KMS-11 (cell line): ENCODE measurements around the gene ACSS1.
A peak's percentile ranks its signal among the peaks of the same experiment; 100 is the strongest.

ENCODE experiments used
- H2AFZ ChIP-seq: fragments of 200-600 bp; sonication (generic); 2 replicates; pipeline ENCODE4 v1.6.1; 2016; ENCODE audit warnings: antibody characterized with exemption, mixed run types, low read depth
- H3K27ac ChIP-seq: fragments of 200-600 bp; sonication (generic); 2 replicates; pipeline ENCODE4 v1.6.1; 2016; ENCODE audit warnings: mild to moderate bottlenecking, mixed run types
- H3K27me3 ChIP-seq: fragments of 200-600 bp; sonication (generic); 2 replicates; pipeline ENCODE4 v1.6.1; 2017; ENCODE audit warnings: mild to moderate bottlenecking, low read depth, mixed run types, moderate library complexity; ENCODE audit not compliant: insufficient read depth
- H3K36me3 ChIP-seq: fragments of 200-600 bp; sonication (generic); 2 replicates; pipeline ENCODE4 v1.6.1; 2017; ENCODE audit warnings: mild to moderate bottlenecking, mixed run types; ENCODE audit not compliant: insufficient read depth
- H3K4me1 ChIP-seq: fragments of 200-600 bp; sonication (generic); 2 replicates; pipeline ENCODE4 v1.6.1; 2016; ENCODE audit warnings: mild to moderate bottlenecking, low read depth, mixed run types; ENCODE audit not compliant: poor library complexity, severe bottlenecking
- H3K4me2 ChIP-seq: fragments of 200-600 bp; sonication (generic); 2 replicates; pipeline ENCODE4 v1.7.0; 2016; ENCODE audit warnings: mild to moderate bottlenecking, mixed run types
- H3K4me3 ChIP-seq: fragments of 200-600 bp; sonication (generic); IDR thresholded peaks from 2 replicates; pipeline ENCODE4 v1.6.1; 2017; ENCODE audit warnings: low read depth, low read length, mixed read lengths; ENCODE audit not compliant: insufficient read depth
- H3K79me2 ChIP-seq: fragments of 200-600 bp; sonication (generic); 2 replicates; pipeline ENCODE4 v1.6.1; 2016; ENCODE audit warnings: low read depth, mixed run types; ENCODE audit not compliant: insufficient read depth
- H3K9ac ChIP-seq: fragments of 200-600 bp; sonication (generic); 2 replicates; pipeline ENCODE4 v1.6.1; 2016; ENCODE audit warnings: mild to moderate bottlenecking, mixed run types
- H4K20me1 ChIP-seq: fragments of 200-600 bp; sonication (generic); 2 replicates; pipeline ENCODE4 v1.6.1; 2016; ENCODE audit warnings: mild to moderate bottlenecking, mixed run types; ENCODE audit not compliant: insufficient read depth
- TF ChIP-seq, protein P1 (sequence below): fragments of 200-600 bp; sonication (generic); conservative IDR thresholded peaks from 2 replicates; pipeline ENCODE4 v1.6.1; 2017; ENCODE audit warnings: low read depth, mild to moderate bottlenecking, antibody characterized with exemption, low read length, moderate library complexity, mixed read lengths

ACSS1 gene

DNA sequence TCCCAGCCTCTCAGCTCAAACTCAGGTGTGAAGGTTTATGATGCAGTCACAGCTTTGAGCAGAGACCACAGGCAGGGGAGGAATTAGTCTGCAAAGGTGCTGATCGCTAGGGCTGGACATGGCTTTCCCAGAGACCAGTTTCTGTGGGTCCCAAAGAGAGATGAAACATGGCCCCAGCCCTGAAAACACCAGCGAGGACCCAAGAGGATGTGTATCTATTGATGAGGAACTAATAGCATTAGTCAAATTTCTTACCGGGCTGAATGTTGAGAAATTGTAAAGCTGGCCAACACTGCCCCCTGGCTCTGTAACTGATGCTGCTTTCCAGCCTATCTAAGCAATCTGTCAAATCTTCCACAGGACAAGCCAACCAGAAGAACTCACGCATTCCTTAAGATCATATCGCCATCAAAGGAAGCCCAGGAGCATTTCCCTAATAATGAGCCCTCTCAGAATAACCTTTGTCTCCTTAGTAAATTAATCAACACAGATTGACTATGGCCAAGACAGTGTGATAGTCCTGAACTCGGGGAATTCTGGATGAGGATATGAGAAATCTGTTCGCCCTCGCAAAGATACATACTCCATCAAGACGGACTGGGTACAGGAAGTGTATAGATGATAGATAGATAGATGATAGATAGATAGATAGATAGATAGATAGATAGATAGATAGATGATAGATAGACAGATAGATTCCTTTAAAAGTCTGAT lies 7.8 kb upstream of the ACSS1 start:
- H4K20me1 ChIP-seq: no peaks in the 10 kb centered on the region
- no peak overlapping the region for H3K27ac ChIP-seq
- no peaks in the 10 kb centered on the region for H3K79me2 ChIP-seq
- no peak overlapping the region for H2AFZ ChIP-seq
- TF ChIP-seq, protein P1, sequence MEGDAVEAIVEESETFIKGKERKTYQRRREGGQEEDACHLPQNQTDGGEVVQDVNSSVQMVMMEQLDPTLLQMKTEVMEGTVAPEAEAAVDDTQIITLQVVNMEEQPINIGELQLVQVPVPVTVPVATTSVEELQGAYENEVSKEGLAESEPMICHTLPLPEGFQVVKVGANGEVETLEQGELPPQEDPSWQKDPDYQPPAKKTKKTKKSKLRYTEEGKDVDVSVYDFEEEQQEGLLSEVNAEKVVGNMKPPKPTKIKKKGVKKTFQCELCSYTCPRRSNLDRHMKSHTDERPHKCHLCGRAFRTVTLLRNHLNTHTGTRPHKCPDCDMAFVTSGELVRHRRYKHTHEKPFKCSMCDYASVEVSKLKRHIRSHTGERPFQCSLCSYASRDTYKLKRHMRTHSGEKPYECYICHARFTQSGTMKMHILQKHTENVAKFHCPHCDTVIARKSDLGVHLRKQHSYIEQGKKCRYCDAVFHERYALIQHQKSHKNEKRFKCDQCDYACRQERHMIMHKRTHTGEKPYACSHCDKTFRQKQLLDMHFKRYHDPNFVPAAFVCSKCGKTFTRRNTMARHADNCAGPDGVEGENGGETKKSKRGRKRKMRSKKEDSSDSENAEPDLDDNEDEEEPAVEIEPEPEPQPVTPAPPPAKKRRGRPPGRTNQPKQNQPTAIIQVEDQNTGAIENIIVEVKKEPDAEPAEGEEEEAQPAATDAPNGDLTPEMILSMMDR: peak; percentile 70
- H3K4me2 ChIP-seq: no peak overlapping the region
- no peaks in the 10 kb centered on the region for H3K36me3 ChIP-seq
- no peak overlapping the region for H3K9ac ChIP-seq
- no peaks in the 10 kb centered on the region for H3K4me1 ChIP-seq
- H3K4me3 ChIP-seq: no peak overlapping the region
- no peaks in the 10 kb centered on the region for H3K27me3 ChIP-seq

DNA sequence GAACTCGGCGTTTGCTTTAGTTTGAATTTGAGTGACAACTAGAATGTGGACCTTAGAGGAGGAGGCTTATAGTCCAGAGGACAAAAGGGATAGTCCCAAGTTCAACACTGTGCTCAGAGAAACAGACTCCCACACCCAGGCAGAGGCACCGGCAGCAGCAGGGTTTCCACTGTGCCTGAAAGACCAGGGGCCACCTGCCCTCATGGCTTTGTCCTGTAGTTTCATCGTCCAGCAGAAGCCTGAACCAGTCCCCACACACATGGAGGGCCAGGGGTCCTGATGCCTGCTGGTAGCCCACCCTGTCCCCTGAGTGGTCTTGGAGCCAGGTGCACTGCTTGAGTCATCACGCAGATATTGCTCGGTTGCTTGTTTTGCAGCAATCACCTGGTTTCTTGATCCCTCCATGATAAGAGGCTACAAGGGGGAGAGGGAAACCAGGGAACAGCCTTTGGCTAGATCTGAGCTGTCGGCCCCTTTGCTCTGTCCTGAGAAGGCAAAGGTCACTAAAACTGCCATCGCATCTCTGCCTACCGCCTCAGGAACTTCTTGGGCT lies 7.2 kb upstream of the ACSS1 start:
- H3K4me3 ChIP-seq: no peak overlapping the region
- H4K20me1 ChIP-seq: no peaks in the 10 kb centered on the region
- H3K27me3 ChIP-seq: no peaks in the 10 kb centered on the region
- no peak overlapping the region for H3K27ac ChIP-seq
- no peaks in the 10 kb centered on the region for H3K4me1 ChIP-seq
- TF ChIP-seq, protein P1: no peak
- no peak overlapping the region for H2AFZ ChIP-seq
- H3K9ac ChIP-seq: no peak overlapping the region
- no peaks in the 10 kb centered on the region for H3K36me3 ChIP-seq
- H3K79me2 ChIP-seq: no peaks in the 10 kb centered on the region
- no peak overlapping the region for H3K4me2 ChIP-seq

DNA sequence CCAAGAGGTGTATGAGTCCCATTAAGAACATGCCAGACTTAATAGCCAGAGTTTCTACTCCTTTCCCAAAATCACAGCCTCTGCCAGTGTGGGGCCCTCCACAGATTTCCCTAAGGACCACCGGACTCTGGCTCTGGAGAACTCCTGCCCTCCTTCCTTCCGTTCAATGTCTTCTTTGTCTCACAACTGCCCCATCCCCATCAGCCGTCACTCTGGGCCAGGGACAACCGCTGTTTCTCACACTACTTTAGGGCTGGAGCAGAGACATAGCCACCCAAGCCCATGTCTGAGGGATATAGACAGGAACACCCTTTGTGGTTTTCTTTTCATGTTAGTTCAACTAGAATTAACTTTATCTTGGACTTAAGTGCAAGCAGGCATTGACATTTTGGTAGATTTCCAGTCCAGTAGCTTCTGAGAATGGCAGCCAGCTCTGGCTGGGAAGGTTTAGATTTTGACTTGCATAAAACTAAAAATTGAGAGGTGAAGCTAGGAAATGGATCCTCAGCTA lies 6.7 kb upstream of the ACSS1 start:
- Histone ChIP-seq H2AFZ (no peak overlapping the region), H3K4me2 (no peak overlapping the region), H3K4me1 (no peaks in the 10 kb centered on the region), H4K20me1 (no peaks in the 10 kb centered on the region), H3K36me3 (no peaks in the 10 kb centered on the region), H3K4me3 (no peak overlapping the region), H3K27me3 (no peaks in the 10 kb centered on the region), H3K9ac (no peak overlapping the region), H3K79me2 (no peaks in the 10 kb centered on the region), H3K27ac (no peak overlapping the region)
- TF ChIP-seq, protein P1: no peak

DNA sequence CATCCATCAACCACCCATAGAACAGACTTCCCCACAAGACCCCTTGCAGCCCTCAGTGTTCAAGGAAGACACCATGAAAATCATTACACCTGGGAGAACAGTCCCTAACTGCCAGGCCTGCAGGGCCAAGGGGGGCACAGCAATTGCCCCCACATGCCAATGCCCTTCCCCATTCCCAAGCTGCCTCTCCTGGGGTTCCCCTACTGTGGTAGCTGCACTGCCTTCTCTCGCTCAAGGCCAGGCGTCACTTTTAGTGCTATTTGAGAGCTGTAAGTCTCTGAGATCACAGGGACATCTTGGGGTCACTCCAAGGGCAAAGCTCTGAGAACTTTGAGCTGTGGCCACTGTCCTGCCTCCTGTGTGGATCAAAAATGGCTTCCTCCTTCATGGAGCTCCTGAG lies 6.0 kb upstream of the ACSS1 start:
- TF ChIP-seq, protein P1: no peak
- H3K4me1 ChIP-seq: no peaks in the 10 kb centered on the region

More for the DNA sequence above, 6.0 kb upstream of the ACSS1 start:
- no peak overlapping the region for H2AFZ ChIP-seq
- H3K36me3 ChIP-seq: no peaks in the 10 kb centered on the region
- H4K20me1 ChIP-seq: no peaks in the 10 kb centered on the region
- H3K27me3 ChIP-seq: no peaks in the 10 kb centered on the region
- no peaks in the 10 kb centered on the region for H3K79me2 ChIP-seq
- no peak overlapping the region for H3K4me2 ChIP-seq
- no peak overlapping the region for H3K4me3 ChIP-seq
- no peak overlapping the region for H3K9ac ChIP-seq
- no peak overlapping the region for H3K27ac ChIP-seq
